WTC11 (cell line): ENCODE data around the gene ATP6V1G1. TPM values are rescaled to one million over a fixed set of nuclear protein-coding genes. Genes with fewer than 3 reads are reported as not detected.
"Not testable (repeated sequence)": the region's sequence is repeated elsewhere in the genome, so short reads cannot be mapped to it uniquely, and the experiment has no call there.

Source experiments
- ATAC-seq: fragments of 200-7000 bp; cut with Tn5 transposase; 2 replicates; pipeline ENCODE4 v1.10.0; 2021; ENCODE audit warnings: mild to moderate bottlenecking, moderate library complexity
- CTCF ChIA-PET: fragments of 300-600 bp; sonication (Branson Sonifier 250); formaldehyde crosslinking; loops from one replicate; lab custom pipeline; 2021; ENCODE audit warnings: antibody characterized with exemption; lab: Charles Lee
- POLR2A ChIA-PET: fragments of 350-600 bp; sonication (Branson Sonifier 250); formaldehyde crosslinking; loops from one replicate; lab custom pipeline; 2021; ENCODE audit warnings: antibody characterized with exemption; lab: Charles Lee
- DNase-seq: peaks from one replicate; pipeline ENCODE4 v3.0.0; 2021; ENCODE audit warnings: low spot score
- H3K27ac Mint-ChIP-seq: 2 replicates; pipeline ENCODE4 v1.8.0; 2021; ENCODE audit warnings: mixed read lengths
- H3K27me3 Mint-ChIP-seq: 2 replicates; pipeline ENCODE4 v1.8.0; 2021; ENCODE audit warnings: low read depth, mild to moderate bottlenecking, moderate library complexity, mixed read lengths
- H3K36me3 Mint-ChIP-seq: 2 replicates; pipeline ENCODE4 v1.8.0; 2021; ENCODE audit warnings: mixed read lengths
- H3K4me1 Mint-ChIP-seq: 2 replicates; pipeline ENCODE4 v1.8.0; 2022; ENCODE audit warnings: mixed read lengths
- H3K4me3 Mint-ChIP-seq: 2 replicates; pipeline ENCODE4 v1.8.0; 2021; ENCODE audit warnings: mild to moderate bottlenecking, moderate library complexity, mixed read lengths
- H3K9me3 Mint-ChIP-seq: 2 replicates; pipeline ENCODE4 v1.8.0; 2021; ENCODE audit warnings: mixed read lengths
- FOXJ3 ChIP-seq: sonication (generic); formaldehyde crosslinking; IDR thresholded peaks from 2 replicates; pipeline ENCODE4 v1.9.0; 2021; ENCODE audit warnings: missing genetic modification reagents, mild to moderate bottlenecking, borderline replicate concordance
- FOXP1 ChIP-seq: sonication (generic); formaldehyde crosslinking; IDR thresholded peaks from 2 replicates; pipeline ENCODE4 v1.8.0; 2022; ENCODE audit warnings: missing genetic modification reagents, mild to moderate bottlenecking, moderate library complexity, borderline replicate concordance
- HMGA2 ChIP-seq: fragments of 250-450 bp; sonication (Bioruptor Pico); IDR thresholded peaks from 2 replicates; pipeline ENCODE4 v1.4.0; 2021; ENCODE audit warnings: mild to moderate bottlenecking, moderate library complexity
- NR2C2 ChIP-seq: sonication (generic); formaldehyde crosslinking; IDR thresholded peaks from 2 replicates; pipeline ENCODE4 v1.8.0; 2022; ENCODE audit warnings: mild to moderate bottlenecking, missing genetic modification reagents
- ZBTB21 ChIP-seq: sonication (generic); formaldehyde crosslinking; IDR thresholded peaks from 2 replicates; pipeline ENCODE4 v1.8.1; 2023; ENCODE audit warnings: mild to moderate bottlenecking, missing genetic modification reagents, borderline replicate concordance
- ZNF121 ChIP-seq: sonication (generic); formaldehyde crosslinking; IDR thresholded peaks from 2 replicates; pipeline ENCODE4 v1.8.0; 2023; ENCODE audit warnings: missing genetic modification reagents
- ZNF138 ChIP-seq: sonication (generic); formaldehyde crosslinking; conservative IDR thresholded peaks from 2 replicates; pipeline ENCODE4 v1.8.1; 2022; ENCODE audit warnings: mild to moderate bottlenecking, moderate library complexity, missing genetic modification reagents
- ZNF232 ChIP-seq: sonication (generic); formaldehyde crosslinking; IDR thresholded peaks from 2 replicates; pipeline ENCODE4 v1.8.0; 2022; ENCODE audit warnings: mild to moderate bottlenecking, missing genetic modification reagents
- total RNA-seq: library from RNA; stranded (reverse); gene quantifications from 3 replicates; pipeline ENCODE4 v1.2.3, GENCODE V29; 2021
- TF ChIP-seq, protein P1 (sequence below): sonication (generic); formaldehyde crosslinking; IDR thresholded peaks from 2 replicates; pipeline ENCODE4 v1.8.0; 2022; ENCODE audit warnings: mild to moderate bottlenecking, missing genetic modification reagents
- TF ChIP-seq, protein P2 (sequence below): sonication (generic); formaldehyde crosslinking; IDR thresholded peaks from 2 replicates; pipeline ENCODE4 v1.8.0; 2023; ENCODE audit warnings: missing genetic modification reagents, mild to moderate bottlenecking, borderline replicate concordance
- TF ChIP-seq, protein P3 (sequence below): sonication (generic); formaldehyde crosslinking; IDR thresholded peaks from 2 replicates; pipeline ENCODE4 v1.8.1; 2023; ENCODE audit warnings: mild to moderate bottlenecking, moderate library complexity, missing genetic modification reagents
- TF ChIP-seq, protein P4 (sequence below): sonication (generic); formaldehyde crosslinking; IDR thresholded peaks from 2 replicates; pipeline ENCODE4 v1.8.0; 2022; ENCODE audit warnings: mild to moderate bottlenecking, missing genetic modification reagents

ATP6V1G1 gene
- total RNA-seq, 1 experiment from 2014 or later = 108 TPM

DNA sequence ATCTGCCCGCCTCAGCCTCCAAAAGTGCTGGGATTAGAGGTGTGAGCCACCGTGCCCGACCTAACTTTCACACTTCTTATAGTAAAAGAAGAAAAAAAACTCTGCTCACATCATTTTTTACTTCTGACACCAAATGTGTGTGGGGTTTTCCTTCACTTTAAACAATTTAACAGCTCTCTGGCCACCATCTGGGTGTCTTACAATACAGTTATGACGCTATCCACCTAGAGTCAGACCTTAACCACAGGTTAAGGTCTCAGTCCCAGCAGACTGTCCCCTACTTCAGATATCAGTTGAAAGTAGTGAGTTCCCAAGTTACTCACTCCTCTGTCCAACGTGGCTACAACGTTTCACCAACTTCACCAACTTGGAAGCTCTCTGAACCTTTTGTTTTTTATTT lies 15.4 kb upstream of the ATP6V1G1 start (continued):
- TF ChIP-seq ZBTB21 (no peak), ZNF232 (CRISPR knock-in tag) (no peak)

DNA sequence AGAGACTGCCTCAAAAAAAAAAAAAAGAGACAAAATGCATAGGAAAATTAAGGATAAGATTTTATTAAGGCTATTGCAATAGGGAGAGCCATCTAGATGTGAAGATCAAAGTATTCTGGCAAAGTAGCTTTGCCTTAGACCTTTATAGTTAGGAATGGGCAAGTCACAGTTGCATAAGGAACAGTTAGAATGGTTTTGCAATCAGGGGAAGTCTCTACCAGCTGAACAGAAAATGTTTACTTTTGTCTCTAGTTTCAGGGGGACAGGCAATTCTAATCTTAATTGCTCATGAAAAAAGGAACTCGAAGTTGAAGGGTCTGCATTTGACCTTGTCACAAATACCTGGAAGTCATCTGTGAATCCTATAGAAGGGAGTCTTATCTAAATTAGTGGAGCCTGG lies 13.1 kb upstream of the ATP6V1G1 start:
- Mint-ChIP-seq H3K4me1 (peaks cover 10% of the 10 kb centered on the region; the same call in 1 of the 2 replicates), H3K27ac (no peak overlapping the region), H3K27me3 (no peaks in the 10 kb centered on the region; the same call in 1 of the 2 replicates), H3K36me3 (no peaks in the 10 kb centered on the region), H3K4me3 (no peak overlapping the region), H3K9me3 (no peaks in the 10 kb centered on the region)
- ChIA-PET CTCF (interaction anchor here (1.2 to 1.4 kb wide), 2 partner anchors 36 to 79 kb away, joined by 3 to 4 read pairs; no protein-coding TSS in a partner anchor), POLR2A (no interaction called here)
- DNase-seq (no peak), ATAC-seq (no peak)
- TF ChIP-seq NR2C2 (CRISPR knock-in tag) (no peak), FOXJ3 (CRISPR knock-in tag) (no peak), ZNF138 (CRISPR knock-in tag) (no peak), FOXP1 (CRISPR knock-in tag) (no peak), ZNF121 (CRISPR knock-in tag) (no peak)
- TF ChIP-seq, protein P1, sequence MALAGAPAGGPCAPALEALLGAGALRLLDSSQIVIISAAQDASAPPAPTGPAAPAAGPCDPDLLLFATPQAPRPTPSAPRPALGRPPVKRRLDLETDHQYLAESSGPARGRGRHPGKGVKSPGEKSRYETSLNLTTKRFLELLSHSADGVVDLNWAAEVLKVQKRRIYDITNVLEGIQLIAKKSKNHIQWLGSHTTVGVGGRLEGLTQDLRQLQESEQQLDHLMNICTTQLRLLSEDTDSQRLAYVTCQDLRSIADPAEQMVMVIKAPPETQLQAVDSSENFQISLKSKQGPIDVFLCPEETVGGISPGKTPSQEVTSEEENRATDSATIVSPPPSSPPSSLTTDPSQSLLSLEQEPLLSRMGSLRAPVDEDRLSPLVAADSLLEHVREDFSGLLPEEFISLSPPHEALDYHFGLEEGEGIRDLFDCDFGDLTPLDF = no peak
- TF ChIP-seq, protein P2, sequence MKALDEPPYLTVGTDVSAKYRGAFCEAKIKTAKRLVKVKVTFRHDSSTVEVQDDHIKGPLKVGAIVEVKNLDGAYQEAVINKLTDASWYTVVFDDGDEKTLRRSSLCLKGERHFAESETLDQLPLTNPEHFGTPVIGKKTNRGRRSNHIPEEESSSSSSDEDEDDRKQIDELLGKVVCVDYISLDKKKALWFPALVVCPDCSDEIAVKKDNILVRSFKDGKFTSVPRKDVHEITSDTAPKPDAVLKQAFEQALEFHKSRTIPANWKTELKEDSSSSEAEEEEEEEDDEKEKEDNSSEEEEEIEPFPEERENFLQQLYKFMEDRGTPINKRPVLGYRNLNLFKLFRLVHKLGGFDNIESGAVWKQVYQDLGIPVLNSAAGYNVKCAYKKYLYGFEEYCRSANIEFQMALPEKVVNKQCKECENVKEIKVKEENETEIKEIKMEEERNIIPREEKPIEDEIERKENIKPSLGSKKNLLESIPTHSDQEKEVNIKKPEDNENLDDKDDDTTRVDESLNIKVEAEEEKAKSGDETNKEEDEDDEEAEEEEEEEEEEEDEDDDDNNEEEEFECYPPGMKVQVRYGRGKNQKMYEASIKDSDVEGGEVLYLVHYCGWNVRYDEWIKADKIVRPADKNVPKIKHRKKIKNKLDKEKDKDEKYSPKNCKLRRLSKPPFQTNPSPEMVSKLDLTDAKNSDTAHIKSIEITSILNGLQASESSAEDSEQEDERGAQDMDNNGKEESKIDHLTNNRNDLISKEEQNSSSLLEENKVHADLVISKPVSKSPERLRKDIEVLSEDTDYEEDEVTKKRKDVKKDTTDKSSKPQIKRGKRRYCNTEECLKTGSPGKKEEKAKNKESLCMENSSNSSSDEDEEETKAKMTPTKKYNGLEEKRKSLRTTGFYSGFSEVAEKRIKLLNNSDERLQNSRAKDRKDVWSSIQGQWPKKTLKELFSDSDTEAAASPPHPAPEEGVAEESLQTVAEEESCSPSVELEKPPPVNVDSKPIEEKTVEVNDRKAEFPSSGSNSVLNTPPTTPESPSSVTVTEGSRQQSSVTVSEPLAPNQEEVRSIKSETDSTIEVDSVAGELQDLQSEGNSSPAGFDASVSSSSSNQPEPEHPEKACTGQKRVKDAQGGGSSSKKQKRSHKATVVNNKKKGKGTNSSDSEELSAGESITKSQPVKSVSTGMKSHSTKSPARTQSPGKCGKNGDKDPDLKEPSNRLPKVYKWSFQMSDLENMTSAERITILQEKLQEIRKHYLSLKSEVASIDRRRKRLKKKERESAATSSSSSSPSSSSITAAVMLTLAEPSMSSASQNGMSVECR (CRISPR knock-in tag) = no peak
- TF ChIP-seq, protein P3, sequence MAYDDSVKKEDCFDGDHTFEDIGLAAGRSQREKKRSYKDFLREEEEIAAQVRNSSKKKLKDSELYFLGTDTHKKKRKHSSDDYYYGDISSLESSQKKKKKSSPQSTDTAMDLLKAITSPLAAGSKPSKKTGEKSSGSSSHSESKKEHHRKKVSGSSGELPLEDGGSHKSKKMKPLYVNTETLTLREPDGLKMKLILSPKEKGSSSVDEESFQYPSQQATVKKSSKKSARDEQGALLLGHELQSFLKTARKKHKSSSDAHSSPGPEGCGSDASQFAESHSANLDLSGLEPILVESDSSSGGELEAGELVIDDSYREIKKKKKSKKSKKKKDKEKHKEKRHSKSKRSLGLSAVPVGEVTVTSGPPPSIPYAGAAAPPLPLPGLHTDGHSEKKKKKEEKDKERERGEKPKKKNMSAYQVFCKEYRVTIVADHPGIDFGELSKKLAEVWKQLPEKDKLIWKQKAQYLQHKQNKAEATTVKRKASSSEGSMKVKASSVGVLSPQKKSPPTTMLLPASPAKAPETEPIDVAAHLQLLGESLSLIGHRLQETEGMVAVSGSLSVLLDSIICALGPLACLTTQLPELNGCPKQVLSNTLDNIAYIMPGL = no peak
- TF ChIP-seq, protein P4, sequence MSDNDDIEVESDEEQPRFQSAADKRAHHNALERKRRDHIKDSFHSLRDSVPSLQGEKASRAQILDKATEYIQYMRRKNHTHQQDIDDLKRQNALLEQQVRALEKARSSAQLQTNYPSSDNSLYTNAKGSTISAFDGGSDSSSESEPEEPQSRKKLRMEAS (CRISPR knock-in tag) = no peak

DNA sequence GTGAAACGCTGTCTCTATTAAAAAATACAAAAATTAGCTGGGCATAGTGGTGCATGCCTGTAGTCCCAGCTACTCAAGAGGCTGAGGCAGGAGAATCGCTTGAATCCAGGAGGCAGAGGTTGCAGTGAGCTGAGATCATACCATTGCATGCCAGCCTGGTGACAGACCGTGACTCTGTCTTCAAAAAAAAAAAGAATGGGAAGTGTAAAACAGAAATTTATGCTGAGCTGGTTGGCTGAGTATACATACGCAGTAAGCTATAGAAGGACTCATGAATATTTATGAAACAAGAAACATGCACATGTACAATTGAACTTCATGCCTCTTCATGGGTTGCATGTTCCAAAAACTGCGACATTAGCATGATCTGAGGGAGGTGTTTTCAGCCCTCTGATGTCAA lies 10.8 kb upstream of the ATP6V1G1 start:
- H3K36me3 Mint-ChIP-seq, H3K9me3 Mint-ChIP-seq, ATAC-seq, DNase-seq, H3K4me3 Mint-ChIP-seq, H3K27ac Mint-ChIP-seq, H3K27me3 Mint-ChIP-seq: not testable (repeated sequence)
- H3K4me1 Mint-ChIP-seq = peaks cover 26% of the 10 kb centered on the region
- ChIA-PET CTCF (interaction anchor here (0.7 to 1.2 kb wide), 2 partner anchors 14 to 36 kb away, joined by 3 read pairs; no protein-coding TSS in a partner anchor), POLR2A (interaction anchor here (0.6 to 1.3 kb wide), 2 partner anchors 11 to 41 kb away, joined by 5 to 7 read pairs; partner anchors contain the start of gene ATP6V1G1)

DNA sequence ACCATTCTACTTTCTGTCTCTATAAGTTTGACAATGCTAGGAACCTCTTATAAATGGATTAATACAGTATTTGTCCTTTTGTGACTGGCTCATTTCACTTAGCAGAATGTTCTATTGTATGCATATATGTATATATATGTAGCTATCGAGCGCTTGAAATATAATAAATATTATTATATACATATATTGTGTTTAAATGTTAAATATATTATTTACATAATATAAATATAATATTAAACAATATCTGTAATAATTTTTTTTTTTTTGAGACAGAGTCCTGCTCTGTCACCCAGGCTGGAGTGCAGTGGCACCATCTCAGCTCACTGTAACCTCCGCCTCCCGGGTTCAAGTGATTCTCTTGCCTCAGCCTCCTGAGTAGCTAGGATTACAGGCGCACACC lies 9.4 kb upstream of the ATP6V1G1 start:
- H3K27ac Mint-ChIP-seq, ATAC-seq, H3K4me3 Mint-ChIP-seq, H3K27me3 Mint-ChIP-seq, H3K36me3 Mint-ChIP-seq, H3K9me3 Mint-ChIP-seq, POLR2A ChIA-PET, DNase-seq: not testable (repeated sequence)
- H3K4me1 Mint-ChIP-seq = peaks cover 37% of the 10 kb centered on the region
- peak; percentile 92 for TF ChIP-seq HMGA2
- CTCF ChIA-PET = interaction anchor here (1.2 kb wide), 1 partner anchor 35 kb away, joined by 3 read pairs; no protein-coding TSS in a partner anchor
